C4-2B (cell line): Measurements from ENCODE around the gene SEC16A.

Source experiments
- H3K27ac ChIP-seq: fragments of 450-650 bp; 2 replicates; pipeline ENCODE4 v1.5.1; 2017
- ZFX ChIP-seq: fragments of 450-650 bp; IDR thresholded peaks from 2 replicates; pipeline ENCODE4 v1.6.1; 2017
- TF ChIP-seq, protein P1 (sequence below): fragments of 450-650 bp; conservative IDR thresholded peaks from 2 replicates; pipeline ENCODE4 v1.5.1; 2017; ENCODE audit warnings: mild to moderate bottlenecking

The SEC16A gene

DNA sequence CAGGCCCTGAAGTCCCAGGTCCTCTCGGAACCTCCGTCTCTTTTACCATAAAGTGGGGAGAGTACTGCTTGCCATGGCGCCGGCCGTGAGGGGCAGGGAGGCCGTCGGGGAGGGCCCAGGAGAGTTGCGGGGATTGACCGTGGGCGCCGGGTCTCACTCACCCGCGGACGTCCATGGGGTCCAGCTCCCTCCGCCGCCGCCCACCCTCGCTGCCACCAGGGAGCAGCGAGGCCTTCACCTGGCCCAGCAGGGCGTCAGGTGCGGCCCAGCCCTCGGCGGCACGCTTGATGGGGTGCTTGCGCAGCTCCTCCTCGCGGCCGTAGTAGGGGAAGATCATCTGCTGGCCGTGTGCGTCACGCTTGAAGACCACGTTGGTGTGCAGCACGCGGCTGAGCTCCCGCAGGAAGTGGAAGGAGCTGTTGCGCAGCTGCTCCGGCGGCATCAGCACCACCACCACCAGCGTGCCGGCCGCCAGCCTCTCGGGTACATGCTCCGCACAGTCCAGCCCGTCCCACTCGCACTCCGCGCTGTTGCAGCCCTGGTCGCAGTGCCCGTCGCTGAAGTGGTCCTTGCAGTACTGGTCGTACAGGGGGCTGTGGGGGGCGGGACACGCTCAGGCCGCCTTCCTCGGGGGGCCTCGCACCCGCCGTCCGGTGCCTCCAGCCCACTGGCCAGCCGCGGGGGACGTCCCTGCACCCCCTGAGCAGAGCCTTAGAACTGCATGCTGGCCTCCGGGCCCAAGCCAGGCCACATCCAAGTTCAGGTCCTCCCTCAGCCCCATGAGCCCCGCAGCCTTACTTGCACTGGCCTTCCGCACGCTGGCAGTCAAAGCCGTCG, 21.9 kb upstream of the SEC16A start:
- no peak for TF ChIP-seq ZFX
- TF ChIP-seq, protein P1, sequence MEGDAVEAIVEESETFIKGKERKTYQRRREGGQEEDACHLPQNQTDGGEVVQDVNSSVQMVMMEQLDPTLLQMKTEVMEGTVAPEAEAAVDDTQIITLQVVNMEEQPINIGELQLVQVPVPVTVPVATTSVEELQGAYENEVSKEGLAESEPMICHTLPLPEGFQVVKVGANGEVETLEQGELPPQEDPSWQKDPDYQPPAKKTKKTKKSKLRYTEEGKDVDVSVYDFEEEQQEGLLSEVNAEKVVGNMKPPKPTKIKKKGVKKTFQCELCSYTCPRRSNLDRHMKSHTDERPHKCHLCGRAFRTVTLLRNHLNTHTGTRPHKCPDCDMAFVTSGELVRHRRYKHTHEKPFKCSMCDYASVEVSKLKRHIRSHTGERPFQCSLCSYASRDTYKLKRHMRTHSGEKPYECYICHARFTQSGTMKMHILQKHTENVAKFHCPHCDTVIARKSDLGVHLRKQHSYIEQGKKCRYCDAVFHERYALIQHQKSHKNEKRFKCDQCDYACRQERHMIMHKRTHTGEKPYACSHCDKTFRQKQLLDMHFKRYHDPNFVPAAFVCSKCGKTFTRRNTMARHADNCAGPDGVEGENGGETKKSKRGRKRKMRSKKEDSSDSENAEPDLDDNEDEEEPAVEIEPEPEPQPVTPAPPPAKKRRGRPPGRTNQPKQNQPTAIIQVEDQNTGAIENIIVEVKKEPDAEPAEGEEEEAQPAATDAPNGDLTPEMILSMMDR: no peak

DNA sequence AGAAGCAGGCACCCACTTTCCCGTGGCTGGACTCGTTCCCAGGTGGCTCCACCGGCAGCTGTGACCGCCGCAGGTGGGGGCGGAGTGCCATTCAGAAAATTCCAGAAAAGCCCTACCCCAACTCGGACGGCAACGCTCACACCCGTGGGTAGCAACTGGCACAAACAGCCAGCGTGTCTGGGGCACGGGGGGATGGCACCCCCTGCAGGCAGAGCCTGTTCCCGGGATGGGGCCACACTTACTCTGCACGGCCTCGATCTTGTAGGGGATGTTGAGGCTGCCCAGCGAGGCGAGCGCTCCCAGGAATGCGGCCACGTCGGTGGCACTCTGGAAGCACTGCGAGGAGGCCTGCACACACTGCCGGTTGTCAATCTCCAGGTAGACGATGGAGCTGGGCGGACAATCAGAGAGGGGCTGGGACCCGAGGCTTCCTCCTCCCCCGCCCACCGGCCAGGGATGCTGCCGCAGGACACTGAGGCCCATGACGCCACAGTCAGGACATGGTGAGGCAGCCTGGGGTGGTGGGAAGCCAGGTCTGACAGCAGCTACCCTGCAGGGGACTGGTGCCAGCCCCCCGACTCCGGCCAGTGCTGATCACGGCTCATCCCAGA, 20.2 kb upstream of the SEC16A start:
- H3K27ac ChIP-seq: no peak overlapping the region
- TF ChIP-seq, protein P1: no peak
- no peak for TF ChIP-seq ZFX

More for the DNA sequence above, 21.9 kb upstream of the SEC16A start:
- H3K27ac ChIP-seq: no peak overlapping the region

DNA sequence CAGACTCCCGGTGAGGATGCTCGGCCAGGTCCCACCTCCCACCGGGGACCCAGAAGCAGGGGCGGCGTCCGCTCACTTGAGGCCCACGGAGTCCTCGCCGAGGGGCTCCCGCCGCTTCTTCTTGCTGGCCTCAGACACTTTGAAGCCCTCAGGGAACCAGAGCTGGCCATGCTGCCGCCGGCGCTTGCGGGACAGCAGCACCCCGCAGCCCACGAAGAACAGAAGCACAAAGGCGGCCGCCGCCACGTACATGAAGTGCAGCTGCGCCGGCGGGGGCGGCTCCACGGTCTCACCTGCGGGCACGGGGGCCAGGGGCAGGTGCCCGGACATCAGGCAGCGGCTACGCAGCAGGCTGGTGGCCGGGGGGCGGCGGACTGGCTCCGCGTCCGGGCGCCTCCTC, 19.4 kb upstream of the SEC16A start:
- H3K27ac ChIP-seq: no peak overlapping the region
- TF ChIP-seq, protein P1: no peak
- no peak for TF ChIP-seq ZFX

DNA sequence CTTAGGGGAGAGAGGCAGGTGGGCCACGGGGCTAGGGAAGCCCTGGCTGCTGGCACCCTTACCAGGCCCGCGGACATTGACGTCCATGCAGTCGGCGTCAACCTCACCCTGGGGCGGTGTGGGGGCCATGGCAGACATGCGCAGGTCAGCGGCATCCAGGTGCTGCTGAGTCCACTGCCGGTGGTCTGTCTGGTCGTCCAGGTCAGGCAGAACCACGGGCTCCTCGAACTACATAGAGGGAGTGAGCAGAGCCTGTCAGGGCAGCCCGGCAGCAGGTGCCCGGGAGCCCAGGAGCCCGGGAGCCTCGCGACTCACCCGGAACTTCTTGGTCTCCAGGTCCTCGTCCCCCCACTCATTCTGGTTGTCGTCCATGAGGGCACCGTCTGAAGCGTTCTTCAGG, 18.8 kb upstream of the SEC16A start:
- no peak overlapping the region for H3K27ac ChIP-seq
- TF ChIP-seq ZFX: no peak
- TF ChIP-seq, protein P1: no peak

DNA sequence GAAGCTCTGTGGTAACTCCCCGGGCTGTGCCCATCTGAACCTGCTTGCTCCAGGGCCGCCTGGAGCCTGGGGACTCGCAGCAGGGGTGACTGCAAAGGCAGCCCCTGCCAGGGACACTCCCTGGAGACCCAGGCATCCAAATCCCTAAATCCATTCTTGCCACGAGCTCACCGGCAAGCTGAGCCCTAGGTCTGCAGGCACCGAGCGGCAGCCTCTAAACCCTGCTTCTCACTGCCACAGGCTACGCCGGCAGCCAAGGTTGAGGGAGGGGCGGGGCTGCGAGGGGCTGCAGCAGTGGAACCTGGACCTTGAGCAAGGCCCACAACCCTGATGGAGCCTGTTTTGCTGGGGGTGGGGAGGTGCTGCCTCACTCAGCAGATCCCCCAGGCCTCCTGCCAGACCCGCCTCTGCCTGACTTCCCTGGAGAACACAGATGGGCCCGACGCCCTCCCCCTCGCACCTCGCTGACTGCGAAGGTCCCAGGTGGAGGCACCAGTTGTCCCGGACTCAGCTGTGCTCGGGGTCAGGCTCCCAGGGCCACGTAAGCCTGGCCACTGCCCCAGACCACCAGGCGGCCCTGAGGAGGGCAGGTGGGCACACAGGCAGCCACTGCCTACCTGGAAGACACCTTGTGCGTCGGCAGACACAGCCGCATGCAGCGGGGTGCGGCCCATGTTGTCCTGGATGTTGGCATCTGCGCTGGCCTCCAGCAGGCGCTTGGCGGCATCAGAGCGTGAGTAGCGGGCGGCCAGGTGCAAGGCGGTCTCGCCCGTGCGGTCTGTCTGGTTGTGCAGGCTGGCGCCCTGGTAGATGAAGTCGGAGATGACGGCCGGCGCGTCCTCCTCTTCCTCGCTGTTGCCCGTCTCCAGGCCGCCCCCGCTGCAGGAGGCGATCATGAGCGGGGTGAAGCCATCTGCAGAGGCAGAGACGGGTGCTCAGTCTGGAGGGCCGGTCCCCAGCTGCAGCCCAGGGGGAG, 17.4 kb upstream of the SEC16A start:
- no peak overlapping the region for H3K27ac ChIP-seq
- no peak for TF ChIP-seq ZFX
- TF ChIP-seq, protein P1: no peak

DNA sequence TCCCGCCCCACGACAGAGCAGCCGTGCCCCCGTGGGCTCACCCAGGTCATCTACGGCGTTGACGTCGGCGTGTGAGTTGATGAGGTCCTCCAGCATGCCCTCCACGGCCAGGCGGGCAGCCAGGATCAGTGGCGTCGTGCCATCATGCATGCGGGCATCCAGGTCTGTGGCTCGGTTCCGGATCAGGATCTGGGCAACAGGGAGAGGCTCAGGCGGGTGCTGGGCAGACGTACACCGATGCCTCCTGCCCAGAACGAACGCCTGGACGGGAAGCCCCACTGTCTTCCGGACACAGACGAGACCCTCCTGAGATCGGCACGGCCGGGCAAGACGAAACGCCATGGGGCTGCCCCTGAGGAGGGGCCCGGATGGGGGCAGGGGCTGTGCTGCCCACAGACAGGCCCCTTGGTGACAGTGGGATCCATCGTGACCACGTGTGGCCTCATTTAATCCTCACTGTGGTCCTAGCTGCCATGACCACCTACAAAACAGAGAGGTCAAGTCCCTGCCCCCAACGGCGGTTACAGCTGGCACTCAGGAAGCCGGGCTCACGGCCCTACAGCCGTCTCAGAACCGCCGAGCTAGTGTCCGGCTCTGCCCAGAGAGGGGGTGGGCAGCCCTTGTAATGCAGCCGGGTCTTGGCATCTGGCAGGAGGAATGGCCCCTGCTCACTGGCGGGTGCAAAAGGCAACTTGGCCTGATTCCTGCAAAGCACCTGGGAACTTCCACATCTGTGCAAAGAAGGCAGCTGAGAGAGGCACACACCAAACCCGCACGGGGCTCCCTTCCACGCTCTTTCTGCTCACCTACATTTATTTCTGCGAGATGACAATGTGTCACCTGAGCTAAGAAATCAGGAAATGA, 16.5 kb upstream of the SEC16A start:
- TF ChIP-seq, protein P1: no peak
- TF ChIP-seq ZFX: no peak
- no peak overlapping the region for H3K27ac ChIP-seq
